K562 (cell line): ENCODE data around the gene TTLL8. TPM values are rescaled to one million over a fixed set of nuclear protein-coding genes. Genes with fewer than 3 reads are reported as not detected.

Source experiments
- ATF7 ChIP-seq: fragments of 450-650 bp; IDR thresholded peaks from 2 replicates; pipeline ENCODE4 v1.7.1; 2014; ENCODE audit warnings: mild to moderate bottlenecking, moderate library complexity
- CAMTA2 ChIP-seq: fragments of 250-450 bp; sonication (Bioruptor Pico); conservative IDR thresholded peaks from 2 replicates; pipeline ENCODE4 v1.5.1; 2022
- DDX20 ChIP-seq: fragments of 450-650 bp; IDR thresholded peaks from 2 replicates; pipeline ENCODE4 v1.6.1; 2016; ENCODE audit warnings: missing genetic modification characterization, low read depth, mild to moderate bottlenecking, missing compliant biosample characterization, moderate library complexity
- HCFC1 ChIP-seq: IDR thresholded peaks from 2 replicates; pipeline ENCODE4 v1.6.1; 2012; ENCODE audit warnings: low read depth, low read length, improper control_type of control experiment
- MAZ ChIP-seq, 2 experiments: fragments of 450-650 bp in 1 of 2; sonication (generic) in 1 of 2; formaldehyde crosslinking; IDR thresholded peaks in 1 of 2; conservative IDR thresholded peaks in 1 of 2; 2 replicates each; pipeline versions ENCODE4 v1.4.0 to v1.5.0; 2020; ENCODE audit warnings: mild to moderate bottlenecking in 1 of 2, missing genetic modification reagents in 1 of 2
- NCOR1 ChIP-seq: fragments of 450-650 bp; IDR thresholded peaks from 2 replicates; pipeline ENCODE4 v1.6.1; 2016; ENCODE audit warnings: mild to moderate bottlenecking, moderate library complexity
- PHF8 ChIP-seq: fragments of 200-600 bp; sonication (generic); IDR thresholded peaks from 2 replicates; pipeline ENCODE4 v1.6.1; 2012; ENCODE audit warnings: mixed run types, mild to moderate bottlenecking, inconsistent platforms, low read length, moderate library complexity, borderline replicate concordance
- POLR2AphosphoS5 ChIP-seq: IDR thresholded peaks from 2 replicates; pipeline ENCODE4 v1.6.1; 2011; ENCODE audit warnings: mild to moderate bottlenecking, low read depth, low read length, moderate library complexity; ENCODE audit not compliant: control insufficient read depth, insufficient read depth
- SETDB1 ChIP-seq: IDR thresholded peaks from one replicate; pipeline ENCODE4 v1.6.1; 2012; ENCODE audit warnings: low read length, control low read depth, inconsistent platforms
- TEAD4 ChIP-seq, 2 experiments: sonication (generic) in 1 of 2; formaldehyde crosslinking in 1 of 2; IDR thresholded peaks; 2 replicates each; pipeline versions ENCODE4 v1.6.1 to v1.8.0; 2012 to 2022; ENCODE audit warnings: borderline replicate concordance in 1 of 2, inconsistent platforms in 1 of 2, low read length in 1 of 2, mild to moderate bottlenecking in 1 of 2, missing genetic modification reagents in 1 of 2
- ZNF134 ChIP-seq: fragments of 250-450 bp; sonication (Bioruptor Pico); conservative IDR thresholded peaks from 2 replicates; pipeline ENCODE4 v1.4.0; 2020
- ZNF197 ChIP-seq: fragments of 200-800 bp; sonication (Bioruptor generic); IDR thresholded peaks from 2 replicates; pipeline ENCODE4 v1.6.1; 2016; ENCODE audit warnings: low read depth, missing genetic modification characterization, missing compliant biosample characterization
- ZNF263 ChIP-seq: sonication (generic); formaldehyde crosslinking; IDR thresholded peaks from 2 replicates; pipeline ENCODE4 v1.8.0; 2022; ENCODE audit warnings: mild to moderate bottlenecking, missing genetic modification reagents, borderline replicate concordance
- ZNF384 ChIP-seq: IDR thresholded peaks from 2 replicates; pipeline ENCODE4 v1.6.1; 2012; ENCODE audit warnings: low read depth, low read length, improper control_type of control experiment
- ZNF561 ChIP-seq: fragments of 450-650 bp; formaldehyde crosslinking; conservative IDR thresholded peaks from 2 replicates; pipeline ENCODE4 v1.4.0; 2020; ENCODE audit warnings: mild to moderate bottlenecking, moderate library complexity
- polyA plus RNA-seq, 8 experiments: library from polyadenylated mRNA; depleted of rRNA in 4 of 8; stranded (reverse) in 5 of 8; unstranded in 3 of 8; fragments of >200 nt; fragmentation: Nextera tagmentation in 2 of 8; fragmentation: Illumina TruSeq in 1 of 8; extraction: Ambion mirVana in 2 of 8; extraction: Trizol in 1 of 8; gene quantifications; 2 replicates each; pipeline versions ENCODE4 v1.2.1 to v1.2.3, GENCODE V29; 2011 to 2014; ENCODE audit warnings: inconsistent platforms in 1 of 8, missing spikeins in 1 of 8
- total RNA-seq, 7 experiments: library from RNA; depleted of rRNA in 6 of 7; stranded (reverse); fragments of >200 nt in 6 of 7; fragmentation: Illumina TruSeq in 2 of 7; extraction: Trizol in 2 of 7; gene quantifications; 2 replicates each; pipeline versions ENCODE4 v1.2.1 to v1.2.3, GENCODE V29; 2011 to 2021; ENCODE audit warnings: low replicate concordance in 1 of 7
- TF ChIP-seq, protein P1 (sequence below): fragments of 450-650 bp; IDR thresholded peaks from 2 replicates; pipeline ENCODE4 v1.6.1; 2016; ENCODE audit warnings: low read depth, mild to moderate bottlenecking, moderate library complexity
- TF ChIP-seq, protein P2 (sequence below): fragments of 250-450 bp; sonication (Bioruptor Pico); IDR thresholded peaks from 2 replicates; pipeline ENCODE4 v1.9.0; 2021; ENCODE audit warnings: mild to moderate bottlenecking, inconsistent platforms
- TF ChIP-seq, protein P3 (sequence below): IDR thresholded peaks from 2 replicates; pipeline ENCODE4 v1.6.1; 2012; ENCODE audit warnings: low read depth, low read length, improper control_type of control experiment, borderline replicate concordance
- TF ChIP-seq, protein P4 (sequence below): fragments of 450-650 bp; formaldehyde crosslinking; IDR thresholded peaks from 2 replicates; pipeline ENCODE4 v1.4.0; 2022; ENCODE audit warnings: missing genetic modification characterization
- TF ChIP-seq, protein P5 (sequence below): fragments of 250-450 bp; sonication (Bioruptor Pico); IDR thresholded peaks from 2 replicates; pipeline ENCODE4 v1.4.0; 2020; ENCODE audit warnings: mild to moderate bottlenecking, moderate library complexity

Gene TTLL8
- total and polyA plus RNA-seq, 9 of the 15 experiments (the other 6 are each of a cell fraction or from before 2014, with no cell fraction given), result not detected

DNA sequence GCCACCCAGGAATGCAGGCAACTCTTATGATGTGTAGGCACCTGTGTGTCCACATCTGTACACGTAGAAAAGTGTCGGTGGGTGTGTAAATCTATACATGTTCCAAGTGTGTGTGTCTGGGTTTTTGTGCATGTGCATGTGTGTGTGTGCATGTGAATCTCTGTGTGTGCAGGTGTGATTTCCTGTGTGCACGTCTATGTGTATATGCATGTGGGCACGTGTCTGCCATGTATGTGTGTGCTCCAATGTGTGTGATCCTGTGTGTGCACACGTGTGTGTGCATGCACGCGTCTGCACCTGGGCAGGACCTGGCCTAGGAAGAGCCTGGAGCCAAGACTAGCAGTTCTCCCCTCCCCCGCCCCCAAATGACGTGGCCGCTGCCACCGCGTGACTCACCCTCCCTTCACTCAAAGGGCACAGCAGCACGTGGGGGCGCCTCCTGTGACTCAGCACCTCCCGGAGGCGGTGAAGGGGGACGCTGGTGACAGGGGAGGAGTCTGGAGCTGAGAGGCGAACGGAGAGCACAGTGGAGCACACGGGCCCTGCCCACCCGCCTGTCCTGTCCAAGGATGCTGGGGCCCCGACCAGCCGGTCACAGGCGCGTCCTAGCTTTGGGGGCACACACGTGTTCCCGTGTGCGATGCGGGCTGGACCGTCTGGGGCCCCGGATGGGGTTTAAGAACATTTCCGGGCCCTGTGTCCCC, 87.4 kb downstream of the TTLL8 start (continued):
- TF ChIP-seq, protein P1, sequence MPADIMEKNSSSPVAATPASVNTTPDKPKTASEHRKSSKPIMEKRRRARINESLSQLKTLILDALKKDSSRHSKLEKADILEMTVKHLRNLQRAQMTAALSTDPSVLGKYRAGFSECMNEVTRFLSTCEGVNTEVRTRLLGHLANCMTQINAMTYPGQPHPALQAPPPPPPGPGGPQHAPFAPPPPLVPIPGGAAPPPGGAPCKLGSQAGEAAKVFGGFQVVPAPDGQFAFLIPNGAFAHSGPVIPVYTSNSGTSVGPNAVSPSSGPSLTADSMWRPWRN, result 0 out of 2 replicates have a peak, but pooled peaks have one; percentile 55
- peak; percentile 98 for TF ChIP-seq ZNF263 (CRISPR knock-in tag)
- no peak for TF ChIP-seq ZNF561 (CRISPR knock-in tag)
- TF ChIP-seq DDX20 (tag), result no peak
- TF ChIP-seq ZNF197 (CRISPR knock-in tag), result no peak
- TF ChIP-seq, protein P2, sequence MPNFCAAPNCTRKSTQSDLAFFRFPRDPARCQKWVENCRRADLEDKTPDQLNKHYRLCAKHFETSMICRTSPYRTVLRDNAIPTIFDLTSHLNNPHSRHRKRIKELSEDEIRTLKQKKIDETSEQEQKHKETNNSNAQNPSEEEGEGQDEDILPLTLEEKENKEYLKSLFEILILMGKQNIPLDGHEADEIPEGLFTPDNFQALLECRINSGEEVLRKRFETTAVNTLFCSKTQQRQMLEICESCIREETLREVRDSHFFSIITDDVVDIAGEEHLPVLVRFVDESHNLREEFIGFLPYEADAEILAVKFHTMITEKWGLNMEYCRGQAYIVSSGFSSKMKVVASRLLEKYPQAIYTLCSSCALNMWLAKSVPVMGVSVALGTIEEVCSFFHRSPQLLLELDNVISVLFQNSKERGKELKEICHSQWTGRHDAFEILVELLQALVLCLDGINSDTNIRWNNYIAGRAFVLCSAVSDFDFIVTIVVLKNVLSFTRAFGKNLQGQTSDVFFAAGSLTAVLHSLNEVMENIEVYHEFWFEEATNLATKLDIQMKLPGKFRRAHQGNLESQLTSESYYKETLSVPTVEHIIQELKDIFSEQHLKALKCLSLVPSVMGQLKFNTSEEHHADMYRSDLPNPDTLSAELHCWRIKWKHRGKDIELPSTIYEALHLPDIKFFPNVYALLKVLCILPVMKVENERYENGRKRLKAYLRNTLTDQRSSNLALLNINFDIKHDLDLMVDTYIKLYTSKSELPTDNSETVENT (CRISPR knock-in tag), result no peak
- no peak for TF ChIP-seq CAMTA2
- TF ChIP-seq SETDB1, result no peak
- peak; percentile 48; the same call in 1 of the 2 replicates for TF ChIP-seq POLR2AphosphoS5
- TF ChIP-seq ZNF134 (CRISPR knock-in tag), result no peak
- TF ChIP-seq HCFC1, result 0 out of 2 replicates have a peak, but pooled peaks have one; percentile 35
- TF ChIP-seq, protein P3, sequence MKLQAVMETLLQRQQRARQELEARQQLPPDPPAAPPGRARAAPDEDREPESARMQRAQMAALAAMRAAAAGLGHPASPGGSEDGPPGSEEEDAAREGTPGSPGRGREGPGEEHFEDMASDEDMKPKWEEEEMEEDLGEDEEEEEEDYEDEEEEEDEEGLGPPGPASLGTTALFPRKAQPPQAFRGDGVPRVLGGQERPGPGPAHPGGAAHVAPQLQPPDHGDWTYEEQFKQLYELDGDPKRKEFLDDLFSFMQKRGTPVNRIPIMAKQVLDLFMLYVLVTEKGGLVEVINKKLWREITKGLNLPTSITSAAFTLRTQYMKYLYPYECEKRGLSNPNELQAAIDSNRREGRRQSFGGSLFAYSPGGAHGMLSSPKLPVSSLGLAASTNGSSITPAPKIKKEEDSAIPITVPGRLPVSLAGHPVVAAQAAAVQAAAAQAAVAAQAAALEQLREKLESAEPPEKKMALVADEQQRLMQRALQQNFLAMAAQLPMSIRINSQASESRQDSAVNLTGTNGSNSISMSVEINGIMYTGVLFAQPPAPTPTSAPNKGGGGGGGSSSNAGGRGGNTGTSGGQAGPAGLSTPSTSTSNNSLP, result no peak
- peak; percentile 94 for TF ChIP-seq ATF7
- TF ChIP-seq TEAD4 (IDR thresholded peaks at IDR 0.05; ENCODE audit: low read length), result no peak
- TF ChIP-seq TEAD4 (CRISPR knock-in tag; IDR thresholded peaks at IDR 0.05; ENCODE audit: borderline replicate concordance), result no peak
- peak; percentile 49; the same call in 1 of the 2 replicates for TF ChIP-seq PHF8
- TF ChIP-seq NCOR1, result peak; percentile 69
- peak; percentile 58 to 84 for TF ChIP-seq MAZ (CRISPR knock-in tag; conservative IDR thresholded peaks at IDR 0.05 in 1 of 2, IDR thresholded peaks at IDR 0.05 in 1 of 2)
- TF ChIP-seq, protein P4, sequence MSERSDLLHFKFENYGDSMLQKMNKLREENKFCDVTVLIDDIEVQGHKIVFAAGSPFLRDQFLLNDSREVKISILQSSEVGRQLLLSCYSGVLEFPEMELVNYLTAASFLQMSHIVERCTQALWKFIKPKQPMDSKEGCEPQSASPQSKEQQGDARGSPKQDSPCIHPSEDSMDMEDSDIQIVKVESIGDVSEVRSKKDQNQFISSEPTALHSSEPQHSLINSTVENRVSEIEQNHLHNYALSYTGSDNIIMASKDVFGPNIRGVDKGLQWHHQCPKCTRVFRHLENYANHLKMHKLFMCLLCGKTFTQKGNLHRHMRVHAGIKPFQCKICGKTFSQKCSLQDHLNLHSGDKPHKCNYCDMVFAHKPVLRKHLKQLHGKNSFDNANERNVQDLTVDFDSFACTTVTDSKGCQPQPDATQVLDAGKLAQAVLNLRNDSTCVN (CRISPR knock-in tag), result no peak
- no peak for TF ChIP-seq ZNF384
- TF ChIP-seq, protein P5, sequence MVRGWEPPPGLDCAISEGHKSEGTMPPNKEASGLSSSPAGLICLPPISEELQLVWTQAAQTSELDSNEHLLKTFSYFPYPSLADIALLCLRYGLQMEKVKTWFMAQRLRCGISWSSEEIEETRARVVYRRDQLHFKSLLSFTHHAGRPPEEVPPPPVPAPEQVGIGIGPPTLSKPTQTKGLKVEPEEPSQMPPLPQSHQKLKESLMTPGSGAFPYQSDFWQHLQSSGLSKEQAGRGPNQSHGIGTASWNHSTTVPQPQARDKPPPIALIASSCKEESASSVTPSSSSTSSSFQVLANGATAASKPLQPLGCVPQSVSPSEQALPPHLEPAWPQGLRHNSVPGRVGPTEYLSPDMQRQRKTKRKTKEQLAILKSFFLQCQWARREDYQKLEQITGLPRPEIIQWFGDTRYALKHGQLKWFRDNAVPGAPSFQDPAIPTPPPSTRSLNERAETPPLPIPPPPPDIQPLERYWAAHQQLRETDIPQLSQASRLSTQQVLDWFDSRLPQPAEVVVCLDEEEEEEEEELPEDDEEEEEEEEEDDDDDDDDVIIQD (CRISPR knock-in tag), result no peak
